IPS DF 4.7 (cell line): ENCODE results near the gene PABPC1L2A.
"Not testable (repeated sequence)": the region's sequence is repeated elsewhere in the genome, so short reads cannot be mapped to it uniquely, and the experiment has no call there.

Experiments used
- DNase-seq: peaks from one replicate; pipeline ENCODE4 v3.0.0-alpha.2; 2013; ENCODE audit warnings: low spot score; ENCODE audit errors: extremely low read depth

Gene PABPC1L2A

DNA sequence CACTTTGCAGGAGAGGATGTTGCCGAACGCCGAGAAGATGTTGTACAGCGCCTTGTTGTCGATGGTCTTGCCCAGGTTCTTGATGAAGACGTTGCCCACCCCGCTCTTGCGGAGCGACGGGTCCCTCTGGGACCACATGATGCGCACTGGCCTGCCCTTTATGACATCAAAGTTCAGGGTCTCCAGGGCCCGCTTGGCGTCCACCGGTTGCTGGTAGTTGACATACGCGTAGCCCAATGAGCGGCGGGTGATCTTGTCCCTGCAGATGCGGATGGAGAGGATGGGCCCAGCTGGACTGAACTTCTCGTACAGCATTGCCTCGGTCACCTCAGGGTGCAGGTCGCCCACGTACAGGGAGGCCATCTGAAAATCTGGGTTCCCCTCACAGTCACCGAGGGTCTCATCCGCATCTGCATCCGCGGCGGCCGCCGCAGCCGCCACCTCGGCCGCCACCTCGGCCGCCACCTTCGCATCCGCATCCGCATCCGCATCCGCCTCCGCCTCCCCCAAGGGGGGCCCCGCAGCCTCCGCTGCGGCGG lies at the start of gene PABPC1L2A:
Gene PABPC1L2A (minus strand): TSS at position 489 of the 539 bp plus-strand sequence. CDS start 126 bp downstream, at position 363.
- not testable (repeated sequence) for DNase-seq

GRCh38 chrX:73127700-73128241 lies 48.5 kb upstream of the PABPC1L2A start:
- DNase-seq = no peak

- no peak for DNase-seq
Measured at GRCh38 chrX:73126240-73126639, 46.9 kb upstream of the PABPC1L2A start.

- not testable (repeated sequence) for DNase-seq
Measured at GRCh38 chrX:73099505-73099904, 20.2 kb upstream of the PABPC1L2A start.

DNA sequence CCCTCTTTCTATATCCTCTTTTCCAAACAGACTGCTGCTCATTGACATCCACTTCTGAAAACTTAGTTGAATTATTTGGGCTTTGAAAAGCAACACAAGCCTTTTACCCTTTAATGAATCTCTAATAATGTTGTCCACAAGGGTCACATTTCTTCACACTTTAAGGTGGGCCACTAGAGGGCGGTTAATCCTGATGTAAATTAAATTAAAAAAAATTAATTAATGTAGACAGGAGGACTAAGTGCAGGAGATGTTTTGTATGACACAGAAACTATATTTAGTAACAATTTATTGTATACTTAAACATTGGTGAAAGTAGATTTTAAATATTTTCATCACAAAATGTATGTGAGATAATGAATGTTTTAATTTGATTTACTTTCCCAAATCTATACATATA lies 7.5 kb upstream of the PABPC1L2A start:
- not testable (repeated sequence) for DNase-seq

DNA sequence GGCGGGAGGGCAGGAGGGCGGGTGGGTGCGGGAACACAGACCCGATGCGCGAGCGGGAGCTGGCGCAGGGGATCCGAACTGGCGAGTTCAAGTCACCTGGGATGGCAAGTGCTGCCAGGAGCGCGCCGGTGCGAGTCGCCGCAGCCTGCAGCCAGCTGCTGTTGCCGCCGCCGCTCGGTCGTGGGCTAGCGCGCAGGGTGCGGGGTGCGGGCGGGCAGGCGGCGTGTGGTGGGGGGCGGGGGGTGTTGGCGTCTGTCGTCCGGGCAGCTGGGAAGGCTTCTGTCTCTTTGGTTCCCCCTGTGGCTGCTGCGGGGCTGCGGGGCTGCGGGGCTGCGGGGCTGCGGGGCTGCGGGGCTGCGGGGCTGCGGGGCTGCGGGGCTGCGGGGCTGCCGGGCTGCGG lies 572 bp upstream of the PABPC1L2A start:
- not testable (repeated sequence) for DNase-seq

- DNase-seq = not testable (repeated sequence)
Measured at GRCh38 chrX:73078597-73078996, 715 bp downstream of the PABPC1L2A start.

- no peak for DNase-seq
Measured at GRCh38 chrX:73076838-73077237, 2.5 kb downstream of the PABPC1L2A start.

- no peak for DNase-seq
Measured at GRCh38 chrX:73069365-73070035, 9.8 kb downstream of the PABPC1L2A start.

DNA sequence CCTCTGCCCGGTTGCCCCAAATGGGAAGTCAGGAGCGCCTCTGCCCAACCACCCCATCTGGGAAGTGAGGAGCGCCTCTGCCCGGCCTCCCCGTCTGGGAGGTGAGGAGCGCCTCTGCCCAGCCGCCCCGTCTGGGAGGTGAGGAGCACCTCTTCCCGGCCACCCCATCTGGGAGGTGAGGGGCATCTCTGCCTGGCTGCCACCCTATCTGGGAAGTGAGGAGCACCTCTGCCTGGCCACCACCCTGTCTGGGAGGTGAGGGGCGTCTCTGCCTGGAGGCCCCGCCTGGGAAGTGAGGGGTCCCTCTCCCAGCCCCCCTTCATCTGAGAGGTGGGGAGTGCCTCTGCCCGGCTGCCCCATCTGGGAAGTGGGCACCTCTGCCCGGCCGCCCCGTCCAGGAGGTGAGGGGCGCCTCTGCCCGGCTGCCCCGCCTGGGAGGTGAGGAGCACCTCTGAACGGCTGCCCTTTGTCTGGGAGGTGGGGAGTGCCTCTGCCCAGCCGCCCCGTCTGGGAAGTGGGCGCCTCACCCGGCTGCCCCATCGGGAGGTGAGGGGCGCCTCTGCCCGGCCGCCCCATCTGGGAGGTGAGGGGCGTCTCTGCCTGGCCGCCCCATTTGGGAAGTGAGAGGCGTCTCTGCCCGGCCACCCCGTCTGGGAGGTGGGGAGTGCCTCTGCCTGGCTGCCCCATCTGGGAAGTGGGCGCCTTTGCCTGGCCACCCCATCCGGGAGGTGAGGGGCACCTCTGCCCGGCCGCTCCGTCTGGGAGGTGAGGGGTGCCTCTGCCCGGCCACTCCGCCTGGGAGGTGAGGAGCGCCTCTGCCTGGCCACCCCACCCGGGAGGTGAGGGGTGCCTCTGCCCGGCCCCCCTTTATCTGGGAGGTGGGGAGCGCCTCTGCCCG lies 10.6 kb downstream of the PABPC1L2A start:
- DNase-seq = no peak

- not testable (repeated sequence) for DNase-seq
Measured at GRCh38 chrX:73067761-73068466, 11.4 kb downstream of the PABPC1L2A start.

DNA sequence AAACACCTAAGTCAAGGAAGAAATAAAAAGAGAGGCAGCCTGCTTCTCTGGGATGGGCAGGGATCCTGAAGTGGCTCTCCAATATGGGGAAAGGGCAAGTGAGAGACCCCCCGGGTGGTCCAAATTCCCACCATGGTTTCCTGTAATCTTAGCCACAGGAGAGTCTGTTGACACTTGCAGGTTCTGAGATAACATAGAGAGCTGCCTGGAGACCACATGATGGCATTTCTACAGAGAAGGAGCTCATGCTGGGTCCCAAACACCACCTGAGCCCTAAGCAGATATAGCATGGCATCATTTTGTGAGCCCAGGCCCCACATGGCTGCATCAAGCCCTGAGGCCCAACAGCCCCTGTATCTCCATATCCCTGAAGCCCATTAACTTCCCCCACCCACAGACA lies 50.4 kb downstream of the PABPC1L2A start:
- no peak for DNase-seq
